HepG2 (cell line): Measurements from ENCODE around the gene ZC2HC1B. TPM values are rescaled to one million over a fixed set of nuclear protein-coding genes. Genes with fewer than 3 reads are reported as not detected.
A peak's percentile ranks its signal among the peaks of the same experiment; 100 is the strongest.

Experiments used
- CBX2 ChIP-seq, 2 experiments: fragments of 200-600 bp in 1 of 2; sonication (generic); formaldehyde crosslinking in 1 of 2; IDR thresholded peaks; 2 replicates each; pipeline versions ENCODE4 v1.7.0 to v1.8.1; 2018 to 2022; ENCODE audit warnings: low read depth in 2 of 2, low read length in 1 of 2, mild to moderate bottlenecking in 1 of 2, missing genetic modification reagents in 1 of 2
- ELF4 ChIP-seq: sonication (generic); formaldehyde crosslinking; IDR thresholded peaks from 2 replicates; pipeline ENCODE4 v1.5.0; 2020; ENCODE audit warnings: missing genetic modification reagents, mild to moderate bottlenecking, moderate library complexity, borderline replicate concordance
- ERF ChIP-seq: IDR thresholded peaks from 2 replicates; pipeline ENCODE4 v1.6.1; 2018; ENCODE audit warnings: missing biosample characterization, missing genetic modification reagents
- FOSL2 ChIP-seq: sonication (generic); formaldehyde crosslinking; IDR thresholded peaks from 2 replicates; pipeline ENCODE4 v1.4.0; 2020; ENCODE audit warnings: missing genetic modification reagents
- HDAC2 ChIP-seq: sonication (generic); formaldehyde crosslinking; IDR thresholded peaks from 2 replicates; pipeline ENCODE4 v1.4.0; 2020; ENCODE audit warnings: missing genetic modification reagents
- IRX3 ChIP-seq: sonication (generic); formaldehyde crosslinking; IDR thresholded peaks from 2 replicates; pipeline ENCODE4 v1.8.1; 2023; ENCODE audit warnings: mild to moderate bottlenecking, low read depth, missing genetic modification reagents, borderline replicate concordance
- MED1 ChIP-seq: sonication (generic); formaldehyde crosslinking; IDR thresholded peaks from 2 replicates; pipeline ENCODE4 v1.4.0; 2020; ENCODE audit warnings: missing genetic modification reagents
- PPARG ChIP-seq: conservative IDR thresholded peaks from 2 replicates; pipeline ENCODE4 v1.6.1; 2016; ENCODE audit warnings: missing biosample characterization, missing genetic modification reagents
- STAT5B ChIP-seq: sonication (generic); formaldehyde crosslinking; IDR thresholded peaks from 2 replicates; pipeline ENCODE4 v1.4.0; 2020; ENCODE audit warnings: missing genetic modification reagents
- SYNCRIP ChIP-seq: fragments of 200-400 bp; formaldehyde crosslinking; IDR thresholded peaks from 2 replicates; pipeline ENCODE4 v1.6.1; 2018; ENCODE audit warnings: mild to moderate bottlenecking, low read depth, low read length; ENCODE audit not compliant: insufficient read depth
- YEATS2 ChIP-seq: sonication (generic); formaldehyde crosslinking; IDR thresholded peaks from 2 replicates; pipeline ENCODE4 v1.4.0; 2020; ENCODE audit warnings: missing genetic modification reagents, borderline replicate concordance
- ZNF17 ChIP-seq: sonication (generic); formaldehyde crosslinking; IDR thresholded peaks from 2 replicates; pipeline ENCODE4 v1.5.0; 2020; ENCODE audit warnings: mild to moderate bottlenecking, missing genetic modification reagents
- ZNF605 ChIP-seq: sonication (generic); formaldehyde crosslinking; IDR thresholded peaks from 2 replicates; pipeline ENCODE4 v1.8.0; 2022; ENCODE audit warnings: mild to moderate bottlenecking, missing genetic modification reagents
- polyA plus RNA-seq, 8 experiments: library from polyadenylated mRNA; depleted of rRNA in 3 of 8; stranded (reverse) in 7 of 8; unstranded in 1 of 8; fragments of >200 nt; fragmentation: Illumina TruSeq in 4 of 8; extraction: Trizol in 4 of 8; gene quantifications; 2 replicates each; pipeline versions ENCODE4 v1.2.1 to v1.2.3, GENCODE V29; 2011 to 2016; ENCODE audit warnings: low read depth in 4 of 8, missing spikeins in 1 of 8, mixed read lengths in 1 of 8; ENCODE audit not compliant: insufficient read depth in 1 of 8
- total RNA-seq, 5 experiments: library from RNA; depleted of rRNA; stranded (reverse); fragments of >200 nt; fragmentation: Illumina TruSeq; extraction: Trizol; gene quantifications; 2 replicates each; pipeline ENCODE4 v1.2.3, GENCODE V29; 2016; ENCODE audit warnings: low read depth in 1 of 5
- TF ChIP-seq, protein P1 (sequence below): sonication (generic); formaldehyde crosslinking; IDR thresholded peaks from 2 replicates; pipeline ENCODE4 v1.5.0; 2020; ENCODE audit warnings: mild to moderate bottlenecking, missing genetic modification reagents, borderline replicate concordance
- TF ChIP-seq, protein P2 (sequence below): sonication (generic); formaldehyde crosslinking; IDR thresholded peaks from 2 replicates; pipeline ENCODE4 v1.8.0; 2022; ENCODE audit warnings: mild to moderate bottlenecking, missing genetic modification reagents, moderate library complexity
- TF ChIP-seq, protein P3 (sequence below): sonication (generic); formaldehyde crosslinking; IDR thresholded peaks from 2 replicates; pipeline ENCODE4 v1.4.0; 2020; ENCODE audit warnings: low read depth, mild to moderate bottlenecking, missing genetic modification reagents
- TF ChIP-seq, protein P4 (sequence below): sonication (generic); formaldehyde crosslinking; IDR thresholded peaks from 2 replicates; pipeline ENCODE4 v1.4.0; 2020; ENCODE audit warnings: missing genetic modification reagents, mild to moderate bottlenecking, borderline replicate concordance
- TF ChIP-seq, protein P5 (sequence below): sonication (generic); formaldehyde crosslinking; IDR thresholded peaks from 2 replicates; pipeline ENCODE4 v1.4.0; 2020; ENCODE audit warnings: mild to moderate bottlenecking, missing genetic modification reagents

The ZC2HC1B gene
- total and polyA plus RNA-seq, 2 of the 13 experiments (the other 11 are each of a cell fraction or from before 2014, with no cell fraction given), result not detected

DNA sequence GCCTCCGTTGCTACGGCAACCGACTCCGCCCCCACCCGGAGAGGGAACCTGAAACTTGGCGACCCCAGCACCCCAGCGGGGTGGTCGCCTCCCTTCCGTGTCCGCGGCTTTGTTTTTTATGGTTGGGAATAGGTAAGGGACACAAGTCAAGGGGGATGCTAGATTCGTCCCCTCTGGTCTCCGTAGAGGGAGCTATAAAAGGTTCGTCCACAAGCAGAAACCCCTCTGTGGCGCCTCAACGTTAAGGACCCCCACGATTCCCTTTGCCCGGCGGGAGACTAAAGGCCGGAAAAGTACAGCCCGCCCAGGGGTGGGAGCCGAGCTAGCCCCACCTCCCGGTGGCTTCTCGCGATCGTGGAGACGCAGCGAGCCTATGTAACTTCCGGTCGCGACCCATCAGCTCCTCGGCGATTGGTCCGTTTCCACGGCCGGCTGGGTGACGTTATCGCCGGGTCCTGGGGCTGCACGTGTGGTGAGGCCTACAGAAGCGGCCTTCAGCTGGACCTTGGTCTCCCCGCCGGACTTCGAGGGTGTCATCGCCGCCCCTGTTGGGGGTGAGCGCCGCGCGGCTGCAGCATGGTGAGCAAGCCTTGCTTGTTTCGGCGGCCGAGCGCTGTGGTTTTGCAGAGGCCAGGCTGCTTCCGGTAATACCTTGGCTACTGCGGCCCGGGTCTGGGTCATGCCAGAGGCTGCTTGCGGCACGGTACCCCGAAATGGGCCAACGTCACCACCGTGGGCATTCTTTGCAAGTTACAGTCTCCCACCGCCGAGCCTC lies 21.2 kb upstream of the ZC2HC1B start, which contains the start of gene LTV1 (continued):
- TF ChIP-seq, protein P1, sequence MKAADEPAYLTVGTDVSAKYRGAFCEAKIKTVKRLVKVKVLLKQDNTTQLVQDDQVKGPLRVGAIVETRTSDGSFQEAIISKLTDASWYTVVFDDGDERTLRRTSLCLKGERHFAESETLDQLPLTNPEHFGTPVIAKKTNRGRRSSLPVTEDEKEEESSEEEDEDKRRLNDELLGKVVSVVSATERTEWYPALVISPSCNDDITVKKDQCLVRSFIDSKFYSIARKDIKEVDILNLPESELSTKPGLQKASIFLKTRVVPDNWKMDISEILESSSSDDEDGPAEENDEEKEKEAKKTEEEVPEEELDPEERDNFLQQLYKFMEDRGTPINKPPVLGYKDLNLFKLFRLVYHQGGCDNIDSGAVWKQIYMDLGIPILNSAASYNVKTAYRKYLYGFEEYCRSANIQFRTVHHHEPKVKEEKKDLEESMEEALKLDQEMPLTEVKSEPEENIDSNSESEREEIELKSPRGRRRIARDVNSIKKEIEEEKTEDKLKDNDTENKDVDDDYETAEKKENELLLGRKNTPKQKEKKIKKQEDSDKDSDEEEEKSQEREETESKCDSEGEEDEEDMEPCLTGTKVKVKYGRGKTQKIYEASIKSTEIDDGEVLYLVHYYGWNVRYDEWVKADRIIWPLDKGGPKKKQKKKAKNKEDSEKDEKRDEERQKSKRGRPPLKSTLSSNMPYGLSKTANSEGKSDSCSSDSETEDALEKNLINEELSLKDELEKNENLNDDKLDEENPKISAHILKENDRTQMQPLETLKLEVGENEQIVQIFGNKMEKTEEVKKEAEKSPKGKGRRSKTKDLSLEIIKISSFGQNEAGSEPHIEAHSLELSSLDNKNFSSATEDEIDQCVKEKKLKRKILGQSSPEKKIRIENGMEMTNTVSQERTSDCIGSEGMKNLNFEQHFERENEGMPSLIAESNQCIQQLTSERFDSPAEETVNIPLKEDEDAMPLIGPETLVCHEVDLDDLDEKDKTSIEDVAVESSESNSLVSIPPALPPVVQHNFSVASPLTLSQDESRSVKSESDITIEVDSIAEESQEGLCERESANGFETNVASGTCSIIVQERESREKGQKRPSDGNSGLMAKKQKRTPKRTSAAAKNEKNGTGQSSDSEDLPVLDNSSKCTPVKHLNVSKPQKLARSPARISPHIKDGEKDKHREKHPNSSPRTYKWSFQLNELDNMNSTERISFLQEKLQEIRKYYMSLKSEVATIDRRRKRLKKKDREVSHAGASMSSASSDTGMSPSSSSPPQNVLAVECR (CRISPR knock-in tag), result peak; percentile 100
- TF ChIP-seq, protein P2, sequence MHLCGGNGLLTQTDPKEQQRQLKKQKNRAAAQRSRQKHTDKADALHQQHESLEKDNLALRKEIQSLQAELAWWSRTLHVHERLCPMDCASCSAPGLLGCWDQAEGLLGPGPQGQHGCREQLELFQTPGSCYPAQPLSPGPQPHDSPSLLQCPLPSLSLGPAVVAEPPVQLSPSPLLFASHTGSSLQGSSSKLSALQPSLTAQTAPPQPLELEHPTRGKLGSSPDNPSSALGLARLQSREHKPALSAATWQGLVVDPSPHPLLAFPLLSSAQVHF (CRISPR knock-in tag), result peak; percentile 98; the same call in 1 of the 2 replicates
- TF ChIP-seq HDAC2 (CRISPR knock-in tag) (peak; percentile 93), SYNCRIP (no peak), PPARG (0 out of 2 replicates have a peak, but pooled peaks have one; percentile 60), MED1 (peak; percentile 90), ERF (CRISPR knock-in tag) (peak; percentile 96), ZNF17 (CRISPR knock-in tag) (peak; percentile 97), ELF4 (CRISPR knock-in tag) (peak; percentile 84), IRX3 (CRISPR knock-in tag) (peak; percentile 94), CBX2 (IDR thresholded peaks at IDR 0.05; ENCODE audit: low read depth, low read length) (no peak), CBX2 (CRISPR knock-in tag; IDR thresholded peaks at IDR 0.05; ENCODE audit: low read depth) (0 out of 2 replicates have a peak, but pooled peaks have one; percentile 31), FOSL2 (CRISPR knock-in tag) (peak; percentile 73), STAT5B (CRISPR knock-in tag) (peak; percentile 96), YEATS2 (CRISPR knock-in tag) (peak; percentile 99), ZNF605 (CRISPR knock-in tag) (peak; percentile 98)
- TF ChIP-seq, protein P3, sequence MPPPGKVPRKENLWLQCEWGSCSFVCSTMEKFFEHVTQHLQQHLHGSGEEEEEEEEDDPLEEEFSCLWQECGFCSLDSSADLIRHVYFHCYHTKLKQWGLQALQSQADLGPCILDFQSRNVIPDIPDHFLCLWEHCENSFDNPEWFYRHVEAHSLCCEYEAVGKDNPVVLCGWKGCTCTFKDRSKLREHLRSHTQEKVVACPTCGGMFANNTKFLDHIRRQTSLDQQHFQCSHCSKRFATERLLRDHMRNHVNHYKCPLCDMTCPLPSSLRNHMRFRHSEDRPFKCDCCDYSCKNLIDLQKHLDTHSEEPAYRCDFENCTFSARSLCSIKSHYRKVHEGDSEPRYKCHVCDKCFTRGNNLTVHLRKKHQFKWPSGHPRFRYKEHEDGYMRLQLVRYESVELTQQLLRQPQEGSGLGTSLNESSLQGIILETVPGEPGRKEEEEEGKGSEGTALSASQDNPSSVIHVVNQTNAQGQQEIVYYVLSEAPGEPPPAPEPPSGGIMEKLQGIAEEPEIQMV (CRISPR knock-in tag), result peak; percentile 92; the same call in 1 of the 2 replicates
- TF ChIP-seq, protein P4, sequence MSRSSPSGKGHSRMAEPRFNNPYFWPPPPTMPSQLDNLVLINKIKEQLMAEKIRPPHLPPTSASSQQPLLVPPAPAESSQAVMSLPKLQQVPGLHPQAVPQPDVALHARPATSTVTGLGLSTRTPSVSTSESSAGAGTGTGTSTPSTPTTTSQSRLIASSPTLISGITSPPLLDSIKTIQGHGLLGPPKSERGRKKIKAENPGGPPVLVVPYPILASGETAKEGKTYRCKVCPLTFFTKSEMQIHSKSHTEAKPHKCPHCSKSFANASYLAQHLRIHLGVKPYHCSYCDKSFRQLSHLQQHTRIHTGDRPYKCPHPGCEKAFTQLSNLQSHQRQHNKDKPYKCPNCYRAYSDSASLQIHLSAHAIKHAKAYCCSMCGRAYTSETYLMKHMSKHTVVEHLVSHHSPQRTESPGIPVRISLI (CRISPR knock-in tag), result peak; percentile 81
- TF ChIP-seq, protein P5, sequence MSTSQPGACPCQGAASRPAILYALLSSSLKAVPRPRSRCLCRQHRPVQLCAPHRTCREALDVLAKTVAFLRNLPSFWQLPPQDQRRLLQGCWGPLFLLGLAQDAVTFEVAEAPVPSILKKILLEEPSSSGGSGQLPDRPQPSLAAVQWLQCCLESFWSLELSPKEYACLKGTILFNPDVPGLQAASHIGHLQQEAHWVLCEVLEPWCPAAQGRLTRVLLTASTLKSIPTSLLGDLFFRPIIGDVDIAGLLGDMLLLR (CRISPR knock-in tag), result peak; percentile 100
